ENCODE results near the gene BOC. TPM values are rescaled to one million over a fixed set of nuclear protein-coding genes. Genes with fewer than 3 reads are reported as not detected.

BOC gene
- total and polyA plus RNA-seq, 2 of the 4 experiments (the other 2 are of a cell fraction) = 6.8 to 15.2 TPM

DNA sequence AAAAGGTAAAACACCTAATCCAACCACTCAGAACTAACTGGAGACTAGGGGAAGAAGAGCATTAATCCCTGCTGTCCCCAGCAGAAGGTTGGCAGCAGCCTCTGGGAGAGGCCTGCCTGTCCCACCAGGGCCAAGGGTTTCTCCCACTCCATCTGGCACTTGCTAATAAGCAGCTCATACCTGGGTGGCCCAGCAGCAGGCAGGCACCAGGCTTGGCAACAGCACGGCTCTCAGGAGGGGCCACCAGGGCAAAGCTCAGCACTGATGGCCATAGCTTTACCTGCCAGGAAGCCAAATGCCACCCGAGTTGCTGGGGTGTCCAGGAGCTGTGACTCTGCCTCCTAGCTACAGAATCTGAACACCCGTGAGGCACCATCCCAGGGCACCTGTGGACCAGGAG is 58.3 kb downstream of the BOC start:
- Histone ChIP-seq H3K9me1 (ENCODE audit: insufficient read depth, low read length) (0 out of 2 replicates have a peak, but pooled peaks cover 5% of the 10 kb centered on the region), H2AK5ac (ENCODE audit: low read depth, low read length) (no peak overlapping the region), H2BK120ac (ENCODE audit: low read depth, low read length) (no peak overlapping the region), H3K4me2 (ENCODE audit: low read depth, low read length) (no peak overlapping the region), H3K4ac (ENCODE audit: low read depth, low read length) (no peak overlapping the region), H3K79me1 (ENCODE audit: low read depth in 1 of 2, low read length in 2 of 2) (no peaks in the 10 kb centered on the region), H3K9ac (ENCODE audit: low read depth, low read length) (no peak overlapping the region), H3K27me3 (ENCODE audit: control insufficient read depth, insufficient read depth, low read length) (peaks cover 4% of the 10 kb centered on the region; the same call in 1 of the 2 replicates), H2BK20ac (ENCODE audit: low read depth, low read length) (no peak overlapping the region), H3K14ac (replicated peaks; ENCODE audit: low read depth, low read length) (no peak overlapping the region), H4K8ac (ENCODE audit: low read depth in 2 of 2, low read length in 2 of 2) (no peak overlapping the region), H2BK15ac (ENCODE audit: low read depth, low read length) (no peak overlapping the region), H4K20me1 (ENCODE audit: insufficient read depth, low read length) (no peaks in the 10 kb centered on the region; the same call in 1 of the 2 replicates), H3K4me1 (ENCODE audit: control insufficient read depth, insufficient read depth, low read length) (no peaks in the 10 kb centered on the region), H3K36me3 (ENCODE audit: control insufficient read depth, insufficient read depth, low read length) (peaks cover 44% of the 10 kb centered on the region), H3K56ac (ENCODE audit: extremely low read depth, insufficient read depth, low read length) (no peak overlapping the region), H2AFZ (replicated peaks; ENCODE audit: low read length, poor library complexity) (no peak overlapping the region), H3K23ac (ENCODE audit: low read depth, low read length) (no peak overlapping the region), H3K27ac (ENCODE audit: insufficient read depth, low read length) (no peak overlapping the region), H3K9me3 (ENCODE audit: control insufficient read depth, insufficient read depth, low read length) (no peaks in the 10 kb centered on the region), H3K4me3 (ENCODE audit: insufficient read depth, low read depth, low read length) (no peak overlapping the region), H4K5ac (ENCODE audit: low read depth, low read length) (no peak overlapping the region), H3K18ac (ENCODE audit: low read depth, low read length) (no peak overlapping the region), H4K91ac (ENCODE audit: insufficient read depth, low read depth, low read length) (no peak overlapping the region), H2BK5ac (ENCODE audit: low read depth, low read length, poor library complexity, severe bottlenecking) (no peak overlapping the region), H2AK9ac (replicated peaks; ENCODE audit: low read depth, low read length, poor library complexity) (no peak overlapping the region)
- CTCF ChIA-PET = interaction anchor here (1.0 kb wide), 1 partner anchor 19 kb away, joined by 3 read pairs; no protein-coding TSS in a partner anchor
- intact Hi-C loops (cut with micrococcal nuclease) = no loop called here
- DNase-seq = no peak
- POLR2A ChIA-PET (ENCODE audit: unreplicated experiment) = no interaction called here
- TF ChIP-seq POLR2A (IDR thresholded peaks at IDR 0.05; ENCODE audit: low read depth, low read length) (no peak), CEBPB (IDR thresholded peaks at IDR 0.05; ENCODE audit: low read depth, low read length) (no peak), FOS (IDR thresholded peaks at IDR 0.05; ENCODE audit: low read depth, low read length) (no peak), NFE2L2 (IDR thresholded peaks at IDR 0.05; ENCODE audit: low read depth, low read length) (no peak), MXI1 (IDR thresholded peaks at IDR 0.05; ENCODE audit: borderline replicate concordance, low read depth, low read length) (no peak), RAD21 (IDR thresholded peaks at IDR 0.05; ENCODE audit: low read length) (no peak), CHD1 (IDR thresholded peaks at IDR 0.05; ENCODE audit: low read depth, low read length) (no peak), BHLHE40 (IDR thresholded peaks at IDR 0.05; ENCODE audit: low read depth, low read length) (no peak), RFX5 (IDR thresholded peaks at IDR 0.05; ENCODE audit: low read depth, low read length) (no peak), SMC3 (IDR thresholded peaks at IDR 0.05; ENCODE audit: low read depth, low read length) (no peak)
- TF ChIP-seq, protein P1, sequence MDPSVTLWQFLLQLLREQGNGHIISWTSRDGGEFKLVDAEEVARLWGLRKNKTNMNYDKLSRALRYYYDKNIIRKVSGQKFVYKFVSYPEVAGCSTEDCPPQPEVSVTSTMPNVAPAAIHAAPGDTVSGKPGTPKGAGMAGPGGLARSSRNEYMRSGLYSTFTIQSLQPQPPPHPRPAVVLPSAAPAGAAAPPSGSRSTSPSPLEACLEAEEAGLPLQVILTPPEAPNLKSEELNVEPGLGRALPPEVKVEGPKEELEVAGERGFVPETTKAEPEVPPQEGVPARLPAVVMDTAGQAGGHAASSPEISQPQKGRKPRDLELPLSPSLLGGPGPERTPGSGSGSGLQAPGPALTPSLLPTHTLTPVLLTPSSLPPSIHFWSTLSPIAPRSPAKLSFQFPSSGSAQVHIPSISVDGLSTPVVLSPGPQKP (IDR thresholded peaks at IDR 0.05; ENCODE audit: borderline replicate concordance, low read depth, low read length) = no peak
- TF ChIP-seq, protein P2, sequence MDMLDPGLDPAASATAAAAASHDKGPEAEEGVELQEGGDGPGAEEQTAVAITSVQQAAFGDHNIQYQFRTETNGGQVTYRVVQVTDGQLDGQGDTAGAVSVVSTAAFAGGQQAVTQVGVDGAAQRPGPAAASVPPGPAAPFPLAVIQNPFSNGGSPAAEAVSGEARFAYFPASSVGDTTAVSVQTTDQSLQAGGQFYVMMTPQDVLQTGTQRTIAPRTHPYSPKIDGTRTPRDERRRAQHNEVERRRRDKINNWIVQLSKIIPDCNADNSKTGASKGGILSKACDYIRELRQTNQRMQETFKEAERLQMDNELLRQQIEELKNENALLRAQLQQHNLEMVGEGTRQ (IDR thresholded peaks at IDR 0.05; ENCODE audit: low read depth, low read length) = no peak
- TF ChIP-seq, protein P3, sequence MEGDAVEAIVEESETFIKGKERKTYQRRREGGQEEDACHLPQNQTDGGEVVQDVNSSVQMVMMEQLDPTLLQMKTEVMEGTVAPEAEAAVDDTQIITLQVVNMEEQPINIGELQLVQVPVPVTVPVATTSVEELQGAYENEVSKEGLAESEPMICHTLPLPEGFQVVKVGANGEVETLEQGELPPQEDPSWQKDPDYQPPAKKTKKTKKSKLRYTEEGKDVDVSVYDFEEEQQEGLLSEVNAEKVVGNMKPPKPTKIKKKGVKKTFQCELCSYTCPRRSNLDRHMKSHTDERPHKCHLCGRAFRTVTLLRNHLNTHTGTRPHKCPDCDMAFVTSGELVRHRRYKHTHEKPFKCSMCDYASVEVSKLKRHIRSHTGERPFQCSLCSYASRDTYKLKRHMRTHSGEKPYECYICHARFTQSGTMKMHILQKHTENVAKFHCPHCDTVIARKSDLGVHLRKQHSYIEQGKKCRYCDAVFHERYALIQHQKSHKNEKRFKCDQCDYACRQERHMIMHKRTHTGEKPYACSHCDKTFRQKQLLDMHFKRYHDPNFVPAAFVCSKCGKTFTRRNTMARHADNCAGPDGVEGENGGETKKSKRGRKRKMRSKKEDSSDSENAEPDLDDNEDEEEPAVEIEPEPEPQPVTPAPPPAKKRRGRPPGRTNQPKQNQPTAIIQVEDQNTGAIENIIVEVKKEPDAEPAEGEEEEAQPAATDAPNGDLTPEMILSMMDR (conservative IDR thresholded peaks at IDR 0.05; ENCODE audit: low read depth, low read length) = no peak
- no TSS peak for BruUV-seq (replicated peaks)
- no CpG with 5 or more reads among the region's 3 CpGs for WGBS, 2 experiments (ENCODE audit: extremely low coverage in 2 of 2, insufficient read length in 1 of 2)
- ATAC-seq (ENCODE audit: low read depth) = no peak
- dilution Hi-C loops (cut with HindIII; ENCODE audit: low sequenced_read_pairs, unreplicated experiment) = no loop called here
- in situ Hi-C loops (cut with MboI; ENCODE audit: low sequenced_read_pairs) = no loop called here
